KG1 (cell line): ENCODE measurements around the gene LSM14A.
A peak's percentile ranks its signal among the peaks of the same experiment; 100 is the strongest.
"Not testable (repeated sequence)": the region's sequence is repeated elsewhere in the genome, so short reads cannot be mapped to it uniquely, and the experiment has no call there.

Source experiments
- DNase-seq: peaks from one replicate; lab custom pipeline; 2025; lab: John Stamatoyannopoulos, UW

Gene LSM14A

GRCh38 chr19:34191355-34191962 lies 19.2 kb downstream of the LSM14A start:
- no peak for DNase-seq

- no peak for DNase-seq
Observed at GRCh38 chr19:34193439-34193838, 21.1 kb downstream of the LSM14A start.

GRCh38 chr19:34193876-34194275 lies 21.6 kb downstream of the LSM14A start:
- DNase-seq: no peak

GRCh38 chr19:34201133-34201532 lies 28.8 kb downstream of the LSM14A start:
- DNase-seq: no peak

DNA sequence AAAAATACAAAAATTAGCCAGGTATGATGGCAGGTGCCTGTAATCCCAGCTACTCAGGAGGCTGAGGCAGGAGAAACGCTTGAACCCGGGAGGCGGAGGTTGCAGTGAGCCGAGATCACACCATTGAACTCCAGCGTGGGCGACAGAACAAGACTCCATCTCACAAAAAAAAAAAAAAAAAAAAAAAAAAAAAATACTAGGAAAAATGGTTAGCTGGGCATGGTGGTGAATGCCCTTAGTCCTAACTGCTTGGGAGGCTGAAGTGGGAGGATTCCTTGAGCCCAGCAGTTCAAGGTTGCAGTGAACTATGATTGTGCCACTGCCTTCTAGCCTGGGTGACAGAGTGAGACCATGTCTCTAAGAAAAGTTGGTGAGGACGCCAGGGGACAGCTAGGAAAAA lies 33.0 kb downstream of the LSM14A start:
- not testable (repeated sequence) for DNase-seq

- DNase-seq: no peak
Observed at GRCh38 chr19:34208291-34208884, 36.1 kb downstream of the LSM14A start.

DNA sequence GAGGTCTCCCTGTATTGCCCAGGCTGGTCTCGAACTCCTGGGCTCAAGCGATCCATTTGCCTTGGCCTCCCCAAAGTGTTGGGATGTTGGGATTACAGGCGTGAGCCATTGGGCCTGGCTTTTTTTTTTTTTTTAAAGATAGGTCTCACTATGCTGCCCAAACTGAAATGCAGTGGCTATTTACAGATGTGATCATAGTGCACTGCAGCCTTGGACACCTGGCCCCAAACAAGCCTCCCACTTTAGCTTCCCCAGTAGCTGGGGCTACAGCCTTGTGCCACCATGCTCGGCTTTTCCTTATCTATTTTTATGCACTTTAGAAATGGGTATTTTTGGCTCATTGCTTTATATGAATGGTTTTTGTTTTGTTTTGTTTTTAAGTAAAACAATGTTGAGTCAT lies 37.4 kb downstream of the LSM14A start:
- no peak for DNase-seq

DNA sequence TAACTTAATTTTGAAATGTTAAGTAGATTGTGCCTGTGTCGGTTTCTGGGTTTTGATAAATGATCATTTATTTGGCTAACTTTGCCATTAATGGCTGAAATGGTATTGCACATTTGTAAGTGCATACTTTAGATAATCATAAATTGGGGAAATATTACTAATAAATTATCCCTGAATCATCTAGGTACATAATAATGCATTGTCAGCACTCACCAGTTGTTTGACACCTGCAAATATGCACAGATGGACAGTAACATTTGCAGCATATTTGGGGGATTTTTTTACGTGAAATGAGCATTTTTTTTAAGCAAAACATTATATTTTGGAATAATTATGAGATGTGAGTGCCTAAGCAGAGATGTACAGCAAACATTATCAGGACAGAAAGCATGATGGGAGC lies 41.0 kb downstream of the LSM14A start:
- DNase-seq: no peak

DNA sequence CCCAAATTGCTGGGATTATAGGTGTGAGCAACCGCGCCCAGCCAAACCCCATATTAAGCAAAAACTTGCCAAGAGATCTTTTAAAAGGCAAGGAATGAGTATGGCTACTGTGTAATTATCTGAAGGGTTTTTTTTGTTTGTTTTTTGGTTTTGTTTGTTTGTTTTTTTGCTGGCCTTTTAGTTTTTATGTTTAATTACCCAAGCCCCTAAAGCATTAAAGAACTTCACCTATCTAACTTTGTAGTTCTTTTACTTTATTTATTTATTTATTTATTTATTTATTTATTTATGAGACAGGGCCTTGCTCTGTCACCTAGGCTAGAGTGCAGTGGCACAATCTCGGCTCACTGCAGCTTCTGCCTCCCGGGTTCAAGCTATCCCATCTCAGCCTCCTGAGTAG lies 41.7 kb downstream of the LSM14A start:
- no peak for DNase-seq

GRCh38 chr19:34215006-34215665 lies 42.8 kb downstream of the LSM14A start:
- DNase-seq: no peak

- no peak for DNase-seq
Observed at GRCh38 chr19:34215666-34216038, 43.3 kb downstream of the LSM14A start.

DNA sequence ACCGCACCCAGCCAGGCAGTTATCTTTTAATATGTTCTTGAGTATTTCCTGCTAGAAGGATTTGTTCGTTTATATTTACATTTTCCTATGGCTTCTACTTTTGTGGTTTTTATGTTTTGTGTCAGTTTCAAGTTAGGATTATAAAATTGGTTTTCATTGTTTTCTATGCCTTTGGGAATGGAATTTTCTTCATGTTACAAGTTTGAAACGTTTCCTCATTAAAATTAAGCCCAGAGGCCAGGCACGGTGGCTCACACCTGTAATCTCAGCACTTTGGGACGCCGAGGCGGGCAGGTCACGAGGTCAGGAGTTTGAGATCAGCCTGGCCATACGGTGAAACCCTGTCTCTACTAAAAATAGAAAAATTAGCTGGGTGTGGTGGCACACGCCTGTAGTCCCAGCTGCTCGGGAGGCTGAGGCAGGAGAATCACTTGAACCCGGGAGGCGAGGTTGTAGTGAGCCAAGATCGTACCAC lies 44.5 kb downstream of the LSM14A start:
- not testable (repeated sequence) for DNase-seq

GRCh38 chr19:34217952-34218817 lies 45.9 kb downstream of the LSM14A start:
- DNase-seq: peak; percentile 19

GRCh38 chr19:34218818-34219164 lies 46.5 kb downstream of the LSM14A start:
- DNase-seq: no peak

GRCh38 chr19:34220472-34221063 lies 48.3 kb downstream of the LSM14A start:
- no peak for DNase-seq

- DNase-seq: no peak
Observed at GRCh38 chr19:34222386-34222785, 50.1 kb downstream of the LSM14A start.

DNA sequence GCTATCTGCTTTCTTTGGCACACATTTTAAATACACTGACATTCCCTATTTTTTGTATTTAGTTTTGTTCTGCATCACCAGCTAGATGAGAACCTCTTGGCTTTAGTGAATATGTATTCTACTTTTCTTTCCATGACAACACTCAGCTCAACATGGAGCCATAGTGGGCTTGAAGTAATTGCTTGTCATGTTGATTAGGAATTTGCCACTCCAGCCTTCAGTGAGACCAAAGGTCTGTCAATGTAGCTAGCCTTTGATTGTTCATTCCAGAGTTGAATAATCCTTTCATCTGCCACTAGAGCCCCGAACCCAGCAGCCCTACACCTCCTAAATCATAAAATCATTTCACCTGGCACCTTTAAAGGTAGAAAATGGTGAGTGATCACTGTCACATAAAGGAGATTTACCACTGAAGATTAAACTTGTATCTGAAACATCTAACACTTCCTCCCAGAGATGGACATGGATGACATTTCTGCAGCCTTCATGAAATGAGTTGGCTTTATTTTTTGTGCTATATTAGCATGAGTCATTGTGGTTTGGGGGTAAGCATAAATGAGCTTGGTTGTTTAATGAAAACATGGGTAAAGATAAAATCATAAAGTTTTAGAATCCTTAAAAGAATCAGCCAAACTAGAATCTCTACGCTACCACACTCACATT lies 52.8 kb downstream of the LSM14A start:
- DNase-seq: no peak

GRCh38 chr19:34225659-34226015 lies 53.3 kb downstream of the LSM14A start:
- DNase-seq: no peak

GRCh38 chr19:34226036-34226435 lies 53.7 kb downstream of the LSM14A start:
- no peak for DNase-seq

GRCh38 chr19:34228347-34228746 lies 56.0 kb downstream of the LSM14A start:
- DNase-seq: no peak

DNA sequence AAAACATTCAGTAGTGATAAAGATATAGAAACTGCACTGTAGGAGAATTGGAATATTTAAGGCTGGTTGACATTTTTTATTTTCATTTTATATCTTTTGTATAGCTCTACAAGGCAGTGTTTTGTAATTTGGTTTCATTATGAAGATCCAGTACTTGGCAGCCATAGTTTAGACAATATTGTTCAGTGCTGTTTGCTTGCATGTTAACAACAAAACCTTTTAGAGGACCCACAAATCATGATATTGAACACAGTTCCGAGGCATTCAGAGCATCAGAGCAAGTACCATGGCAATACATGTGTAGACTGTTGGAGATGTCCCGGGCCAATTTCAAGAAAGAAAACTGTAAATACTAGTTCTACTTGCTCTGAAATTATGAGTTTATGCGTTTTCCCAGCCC lies 56.5 kb downstream of the LSM14A start:
- no peak for DNase-seq

DNA sequence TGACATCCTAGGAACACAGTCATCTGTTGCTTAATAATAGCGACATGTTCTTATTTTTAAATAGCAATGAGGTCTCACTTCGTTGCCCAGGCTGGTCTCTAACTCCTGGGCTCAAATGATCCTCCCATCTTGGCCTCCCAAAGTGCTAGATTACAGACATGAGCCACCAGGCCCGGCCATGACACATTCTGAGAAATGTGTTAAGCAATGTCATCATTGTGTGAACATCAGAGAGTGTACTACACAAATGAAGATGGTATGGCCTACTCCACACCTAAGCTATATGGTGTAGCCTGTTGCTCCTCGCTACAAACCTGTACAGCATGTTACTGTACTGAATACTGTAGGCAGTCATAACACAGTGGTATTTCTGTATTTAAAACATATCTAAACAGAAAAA lies 57.4 kb downstream of the LSM14A start:
- no peak for DNase-seq
